GM23248 (cell line): ENCODE data around the gene FZD1. TPM values are rescaled to one million over a fixed set of nuclear protein-coding genes. Genes with fewer than 3 reads are reported as not detected.

ENCODE experiments used
- DNase-seq: peaks from one replicate; pipeline ENCODE4 v3.0.0-alpha.2; 2015
- H2AFZ ChIP-seq: fragments of 200-600 bp; sonication (generic); 2 replicates; pipeline ENCODE4 v1.6.1; 2016; ENCODE audit warnings: antibody characterized with exemption
- H3F3A ChIP-seq: fragments of 200-600 bp; sonication (generic); 2 replicates; pipeline ENCODE4 v1.6.1; 2016; ENCODE audit warnings: mild to moderate bottlenecking, antibody characterized with exemption, mixed run types; ENCODE audit not compliant: insufficient read depth
- H3K27ac ChIP-seq: fragments of 200-600 bp; sonication (generic); 2 replicates; pipeline ENCODE4 v1.5.1; 2016; ENCODE audit warnings: mild to moderate bottlenecking
- H3K27me3 ChIP-seq: fragments of 200-600 bp; sonication (generic); replicated peaks from 2 replicates; pipeline ENCODE4 v1.6.1; 2016; ENCODE audit warnings: mild to moderate bottlenecking; ENCODE audit not compliant: insufficient read depth
- H3K36me3 ChIP-seq: fragments of 200-600 bp; sonication (generic); 2 replicates; pipeline ENCODE4 v1.6.1; 2016; ENCODE audit warnings: low read depth, mild to moderate bottlenecking
- H3K4me1 ChIP-seq: fragments of 200-600 bp; sonication (generic); 2 replicates; pipeline ENCODE4 v1.6.1; 2016; ENCODE audit warnings: mild to moderate bottlenecking; ENCODE audit not compliant: insufficient read depth
- H3K4me2 ChIP-seq: fragments of 200-600 bp; sonication (generic); one replicate; pipeline ENCODE4 v1.6.1; 2016; ENCODE audit warnings: mild to moderate bottlenecking; ENCODE audit not compliant: unreplicated experiment
- H3K4me3 ChIP-seq: fragments of 200-600 bp; sonication (generic); 2 replicates; pipeline ENCODE4 v1.5.1; 2016; ENCODE audit warnings: mild to moderate bottlenecking
- H3K79me2 ChIP-seq: fragments of 200-600 bp; sonication (generic); 2 replicates; pipeline ENCODE4 v1.6.1; 2016; ENCODE audit warnings: mild to moderate bottlenecking; ENCODE audit not compliant: insufficient read depth
- H3K9ac ChIP-seq: fragments of 200-600 bp; sonication (generic); 2 replicates; pipeline ENCODE4 v1.6.1; 2016; ENCODE audit warnings: mild to moderate bottlenecking
- H3K9me2 ChIP-seq: fragments of 200-600 bp; sonication (generic); 2 replicates; pipeline ENCODE4 v1.6.1; 2016; ENCODE audit warnings: mixed run types, mild to moderate bottlenecking, moderate library complexity; ENCODE audit not compliant: insufficient read depth
- H3K9me3 ChIP-seq: fragments of 200-600 bp; sonication (generic); one replicate; pipeline ENCODE4 v1.6.1; 2017; ENCODE audit warnings: low read depth
- H4K20me1 ChIP-seq: fragments of 200-600 bp; sonication (generic); 2 replicates; pipeline ENCODE4 v1.6.0; 2016; ENCODE audit not compliant: insufficient read depth
- EZH2 ChIP-seq: fragments of 200-600 bp; sonication (generic); IDR thresholded peaks from 2 replicates; pipeline ENCODE4 v1.6.1; 2018; ENCODE audit warnings: antibody characterized with exemption, mild to moderate bottlenecking; ENCODE audit not compliant: insufficient read depth, poor library complexity, severe bottlenecking
- EZH2phosphoT487 ChIP-seq: fragments of 200-600 bp; sonication (generic); IDR thresholded peaks from 2 replicates; pipeline ENCODE4 v1.6.1; 2018; ENCODE audit warnings: antibody characterized with exemption, moderate library complexity, mild to moderate bottlenecking, low read depth; ENCODE audit not compliant: insufficient read depth
- WGBS, 2 experiments: methylation state at CpG; one replicate each; pipeline ENCODE4 v1.1.6; 2015 to 2017; ENCODE audit warnings: low lambda C conversion rate in 2 of 2, low coverage in 1 of 2; ENCODE audit errors: missing lambda C conversion rate in 2 of 2; 5-methylcytosine and 5-hydroxymethylcytosine counted together
- in situ Hi-C: fragments of 300-500 bp; cut with MboI; formaldehyde crosslinking; loops from 2 replicates; pipeline ENCODE4 v1.15.0; 2020
- polyA plus RNA-seq: library from polyadenylated mRNA; unstranded; fragments of >200 nt; fragmentation: Nextera tagmentation; extraction: Ambion mirVana; gene quantifications from 2 replicates; pipeline ENCODE4 v1.2.1, GENCODE V29; 2016
- total RNA-seq: library from RNA; depleted of rRNA; stranded (reverse); fragments of >200 nt; shearing (Covaris generic); gene quantifications from 2 replicates; pipeline ENCODE4 v1.2.3, GENCODE V29; 2014

FZD1 gene
- total and polyA plus RNA-seq, 2 experiments from 2014 or later: 4.0 to 15.1 TPM

- in situ Hi-C loops: no loop called here
- 89 to 100% methylated on average over 1 of the region's 1 CpG for WGBS, 2 experiments
These were observed 24.5 kb upstream of the FZD1 start for GRCh38 chr7:91239772-91240171.

GRCh38 chr7:91240376-91240941 lies 23.8 kb upstream of the FZD1 start:
- Histone ChIP-seq H3K9ac (peak overlapping the region; percentile 41; the same call in 1 of the 2 replicates), H3K4me3 (peak overlapping the region; percentile 15; the same call in 1 of the 2 replicates), H3K4me2 (peak overlapping the region; percentile 43), H3K27me3 (no peaks in the 10 kb centered on the region), H3K9me2 (no peaks in the 10 kb centered on the region), H3F3A (peaks cover 43% of the 10 kb centered on the region), H3K79me2 (no peaks in the 10 kb centered on the region), H2AFZ (peak overlapping the region; percentile 43), H3K4me1 (peaks cover 59% of the 10 kb centered on the region), H3K9me3 (no peaks in the 10 kb centered on the region), H3K36me3 (no peaks in the 10 kb centered on the region), H3K27ac (peak overlapping the region; percentile 58), H4K20me1 (no peaks in the 10 kb centered on the region)
- TF ChIP-seq EZH2: no peak
- no peak for TF ChIP-seq EZH2phosphoT487
- WGBS, 2 experiments: 2 to 3% methylated on average over 2 of the region's 2 CpGs
- in situ Hi-C loops: no loop called here
- DNase-seq: peak; percentile 83

More at GRCh38 chr7:91239772-91240171, 24.5 kb upstream of the FZD1 start:
- Histone ChIP-seq H2AFZ (no peak overlapping the region), H3K27ac (peak overlapping the region; percentile 58), H3K36me3 (no peaks in the 10 kb centered on the region), H3K9me2 (no peaks in the 10 kb centered on the region), H3K4me3 (0 out of 2 replicates have a peak overlapping the region, but pooled peaks have one; percentile 1), H3K9me3 (no peaks in the 10 kb centered on the region), H3K27me3 (no peaks in the 10 kb centered on the region), H3K4me2 (peak overlapping the region; percentile 43), H4K20me1 (no peaks in the 10 kb centered on the region), H3K79me2 (no peaks in the 10 kb centered on the region), H3F3A (peaks cover 43% of the 10 kb centered on the region), H3K4me1 (peaks cover 59% of the 10 kb centered on the region), H3K9ac (no peak overlapping the region)
- no peak for DNase-seq
- no peak for TF ChIP-seq EZH2phosphoT487
- no peak for TF ChIP-seq EZH2

- H3F3A ChIP-seq: peaks cover 43% of the 10 kb centered on the region
- H3K36me3 ChIP-seq: no peaks in the 10 kb centered on the region
- H3K9me3 ChIP-seq: no peaks in the 10 kb centered on the region
- H3K4me1 ChIP-seq: peaks cover 59% of the 10 kb centered on the region
- peak overlapping the region; percentile 40 for H3K4me2 ChIP-seq
- H3K27ac ChIP-seq: peak overlapping the region; percentile 39; the same call in 1 of the 2 replicates
- H2AFZ ChIP-seq: no peak overlapping the region
- H3K9ac ChIP-seq: no peak overlapping the region
- peak; percentile 89 for DNase-seq
- no peaks in the 10 kb centered on the region for H3K27me3 ChIP-seq
- H4K20me1 ChIP-seq: no peaks in the 10 kb centered on the region
- in situ Hi-C loops: no loop called here
- 47 to 48% methylated on average over 8 of the region's 8 CpGs for WGBS, 2 experiments
- no peaks in the 10 kb centered on the region for H3K9me2 ChIP-seq
- no peak for TF ChIP-seq EZH2phosphoT487
- no peak for TF ChIP-seq EZH2
- no peak overlapping the region for H3K4me3 ChIP-seq
- H3K79me2 ChIP-seq: no peaks in the 10 kb centered on the region
These were observed 22.0 kb upstream of the FZD1 start for GRCh38 chr7:91242097-91242844.

- H3K4me1 ChIP-seq: peaks cover 57% of the 10 kb centered on the region
- 30 to 31% methylated on average over 6 of the region's 6 CpGs for WGBS, 2 experiments
- H3K4me3 ChIP-seq: no peak overlapping the region
- H3K79me2 ChIP-seq: no peaks in the 10 kb centered on the region
- in situ Hi-C loops: no loop called here
- DNase-seq: peak; percentile 56
- no peaks in the 10 kb centered on the region for H3K9me3 ChIP-seq
- H3F3A ChIP-seq: peaks cover 43% of the 10 kb centered on the region
- no peak overlapping the region for H3K9ac ChIP-seq
- no peak overlapping the region for H3K27ac ChIP-seq
- no peaks in the 10 kb centered on the region for H4K20me1 ChIP-seq
- no peaks in the 10 kb centered on the region for H3K36me3 ChIP-seq
- no peaks in the 10 kb centered on the region for H3K27me3 ChIP-seq
- TF ChIP-seq EZH2phosphoT487: no peak
- no peak for TF ChIP-seq EZH2
- H3K4me2 ChIP-seq: peak overlapping the region; percentile 15
- H2AFZ ChIP-seq: peak overlapping the region; percentile 23; the same call in 1 of the 2 replicates
- H3K9me2 ChIP-seq: no peaks in the 10 kb centered on the region
These were observed 20.5 kb upstream of the FZD1 start for GRCh38 chr7:91243591-91244301.
